Suprapubic skin (tissue), 4 donors: ENCODE results near the gene DTNA.

Experiments used
- CTCF ChIP-seq, 2 donors: fragments of 200-600 bp in 1 of 2; fragments of 450-650 bp in 1 of 2; sonication (generic) in 1 of 2; IDR thresholded peaks; one replicate each; pipeline ENCODE4 v1.5.1; 2016 to 2019; ENCODE audit warnings: antibody characterized with exemption in 2 of 2, mild to moderate bottlenecking in 1 of 2, moderate library complexity in 1 of 2
- EP300 ChIP-seq: sonication (generic); formaldehyde crosslinking; IDR thresholded peaks from one replicate; pipeline ENCODE4 v1.6.1; 2017; ENCODE audit warnings: antibody characterized with exemption
- POLR2A ChIP-seq, 2 donors: fragments of 450-650 bp; IDR thresholded peaks; one replicate each; pipeline ENCODE4 v1.6.1; 2017; ENCODE audit warnings: antibody characterized with exemption in 2 of 2, mild to moderate bottlenecking in 2 of 2, moderate library complexity in 2 of 2
- POLR2AphosphoS5 ChIP-seq, 3 donors: sonication (generic); formaldehyde crosslinking; IDR thresholded peaks; one replicate each; pipeline ENCODE4 v1.6.1; 2017; ENCODE audit warnings: antibody characterized with exemption in 3 of 3

- TF ChIP-seq POLR2A (IDR thresholded peaks at IDR 0.05): no peak
- peak in 1 of 2 donors; percentile 21 for TF ChIP-seq CTCF (IDR thresholded peaks at IDR 0.05)
- TF ChIP-seq EP300: no peak
- TF ChIP-seq POLR2AphosphoS5 (IDR thresholded peaks at IDR 0.05): no peak
Measured at GRCh38 chr18:34729264-34729663, 19.2 kb downstream of the DTNA start.
